ENCODE measurements around the gene MON1A. TPM values are rescaled to one million over a fixed set of nuclear protein-coding genes. Genes with fewer than 3 reads are reported as not detected.

MON1A gene
- total RNA-seq, 1 donor from 2014 or later = 11.5 TPM

- Mint-ChIP-seq H3K4me1 (no peaks in the 10 kb centered on the region), H3K27ac (ENCODE audit: unreplicated experiment) (no peak overlapping the region), H3K36me3 (ENCODE audit: low read depth) (no peaks in the 10 kb centered on the region), H3K9me3 (no peaks in the 10 kb centered on the region), H3K27me3 (ENCODE audit: low read depth) (no peaks in the 10 kb centered on the region), H3K4me3 (no peak overlapping the region)
- no peak for DNase-seq (ENCODE audit: low read depth, low spot score)
- TF ChIP-seq CTCF (conservative IDR thresholded peaks at IDR 0.05) = no peak
These were observed 33.8 kb downstream of the MON1A start for GRCh38 chr3:49895791-49896190.

GRCh38 chr3:49889296-49889695, 40.3 kb downstream of the MON1A start:
- H3K4me3 Mint-ChIP-seq = no peak overlapping the region
- peaks cover 15% of the 10 kb centered on the region for H3K4me1 Mint-ChIP-seq
- no peak for TF ChIP-seq CTCF (conservative IDR thresholded peaks at IDR 0.05)
- H3K9me3 Mint-ChIP-seq = no peaks in the 10 kb centered on the region
- DNase-seq (ENCODE audit: low read depth, low spot score) = no peak
- no peaks in the 10 kb centered on the region for H3K36me3 Mint-ChIP-seq (ENCODE audit: low read depth)
- no peak overlapping the region for H3K27ac Mint-ChIP-seq (ENCODE audit: unreplicated experiment)
- H3K27me3 Mint-ChIP-seq (ENCODE audit: low read depth) = no peaks in the 10 kb centered on the region

DNA sequence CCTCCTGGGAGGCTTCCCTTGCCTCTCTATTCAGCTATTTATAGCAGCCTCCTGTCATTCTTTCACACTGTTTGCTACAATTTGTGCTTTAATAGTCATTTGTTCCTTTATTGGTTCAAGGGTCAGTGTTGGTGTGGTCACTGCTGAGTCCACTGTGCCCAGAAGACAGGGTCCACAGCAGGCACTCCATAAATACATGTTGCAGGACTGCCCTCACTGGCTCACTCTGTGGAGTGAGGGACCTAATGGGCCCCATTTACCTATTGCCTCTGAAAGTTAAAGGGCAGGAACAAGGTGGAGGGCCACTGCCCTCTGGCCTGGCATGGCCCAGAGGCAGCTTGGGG, 42.7 kb downstream of the MON1A start:
- H3K27ac Mint-ChIP-seq (ENCODE audit: unreplicated experiment) = peak overlapping the region; percentile 90
- no peak for TF ChIP-seq CTCF (conservative IDR thresholded peaks at IDR 0.05)
- no peak overlapping the region for H3K4me3 Mint-ChIP-seq
- peaks cover 23% of the 10 kb centered on the region for H3K4me1 Mint-ChIP-seq
- no peaks in the 10 kb centered on the region for H3K9me3 Mint-ChIP-seq
- DNase-seq (ENCODE audit: low read depth, low spot score) = no peak
- no peaks in the 10 kb centered on the region for H3K36me3 Mint-ChIP-seq (ENCODE audit: low read depth)
- H3K27me3 Mint-ChIP-seq (ENCODE audit: low read depth) = no peaks in the 10 kb centered on the region

- Mint-ChIP-seq H3K9me3 (no peaks in the 10 kb centered on the region), H3K36me3 (ENCODE audit: low read depth) (no peaks in the 10 kb centered on the region), H3K27me3 (ENCODE audit: low read depth) (no peaks in the 10 kb centered on the region), H3K27ac (ENCODE audit: unreplicated experiment) (peak overlapping the region; percentile 13), H3K4me1 (peaks cover 41% of the 10 kb centered on the region), H3K4me3 (no peak overlapping the region)
- TF ChIP-seq CTCF (conservative IDR thresholded peaks at IDR 0.05) = no peak
- DNase-seq (ENCODE audit: low read depth, low spot score) = no peak
These were observed 45.6 kb downstream of the MON1A start for GRCh38 chr3:49883998-49884397.

- H3K27ac Mint-ChIP-seq (ENCODE audit: unreplicated experiment) = peak overlapping the region; percentile 63
These were observed 47.4 kb downstream of the MON1A start for GRCh38 chr3:49882166-49882565.

More at GRCh38 chr3:49882166-49882565, 47.4 kb downstream of the MON1A start:
- no peaks in the 10 kb centered on the region for H3K36me3 Mint-ChIP-seq (ENCODE audit: low read depth)
- no peak for TF ChIP-seq CTCF (conservative IDR thresholded peaks at IDR 0.05)
- DNase-seq (ENCODE audit: low read depth, low spot score) = no peak
- no peak overlapping the region for H3K4me3 Mint-ChIP-seq
- H3K9me3 Mint-ChIP-seq = no peaks in the 10 kb centered on the region
- H3K27me3 Mint-ChIP-seq (ENCODE audit: low read depth) = no peaks in the 10 kb centered on the region
- H3K4me1 Mint-ChIP-seq = peaks cover 37% of the 10 kb centered on the region
